ENCODE measurements around the gene MEI4.

Gene MEI4

DNA sequence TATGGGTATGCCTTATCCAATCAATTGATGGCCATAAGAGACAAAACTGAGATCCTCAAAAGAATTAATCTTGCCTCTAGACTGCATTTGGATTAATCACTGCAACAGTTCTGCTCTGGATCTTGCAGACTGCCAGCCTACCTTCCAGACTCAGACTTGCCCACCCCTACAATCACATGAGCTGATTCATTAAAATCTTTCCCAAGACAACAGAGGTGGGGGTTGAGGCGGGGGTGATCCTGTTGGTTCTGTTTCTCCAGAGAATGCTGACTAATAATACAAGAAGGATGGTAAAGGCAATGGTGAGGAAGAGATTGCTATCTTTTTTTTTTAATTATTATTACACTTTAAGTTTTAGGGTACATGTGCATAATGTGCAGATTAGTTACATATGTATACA lies 43.7 kb upstream of the MEI4 start:
- Histone ChIP-seq H2AFZ (ENCODE audit: low read length) (no peak overlapping the region), H3K9ac (ENCODE audit: low read depth, low read length, poor library complexity, severe bottlenecking) (no peak overlapping the region), H3K36me3 (ENCODE audit: insufficient read depth, low read length) (no peaks in the 10 kb centered on the region), H3K4me2 (ENCODE audit: low read depth, low read length, poor library complexity, severe bottlenecking) (no peak overlapping the region), H3K27me3 (ENCODE audit: insufficient read depth, low read length, poor library complexity, severe bottlenecking) (no peaks in the 10 kb centered on the region), H3F3A (ENCODE audit: low read depth) (no peaks in the 10 kb centered on the region), H3K9me2 (replicated peaks; ENCODE audit: low read depth, low read length) (no peaks in the 10 kb centered on the region), H3K9me3 (ENCODE audit: insufficient read depth, low read depth, low read length) (no peaks in the 10 kb centered on the region), H3K4me3 (ENCODE audit: low read length, poor library complexity, severe bottlenecking) (no peak overlapping the region), H3K79me2 (ENCODE audit: insufficient read depth, low read length) (no peaks in the 10 kb centered on the region), H4K20me1 (ENCODE audit: insufficient read depth, low read length, poor library complexity, severe bottlenecking) (no peaks in the 10 kb centered on the region), H3K4me1 (ENCODE audit: insufficient read depth, low read length, poor library complexity, severe bottlenecking) (no peaks in the 10 kb centered on the region)
- TF ChIP-seq EZH2phosphoT487 (IDR thresholded peaks at IDR 0.05; ENCODE audit: borderline replicate concordance), result no peak
- TF ChIP-seq, protein P1, sequence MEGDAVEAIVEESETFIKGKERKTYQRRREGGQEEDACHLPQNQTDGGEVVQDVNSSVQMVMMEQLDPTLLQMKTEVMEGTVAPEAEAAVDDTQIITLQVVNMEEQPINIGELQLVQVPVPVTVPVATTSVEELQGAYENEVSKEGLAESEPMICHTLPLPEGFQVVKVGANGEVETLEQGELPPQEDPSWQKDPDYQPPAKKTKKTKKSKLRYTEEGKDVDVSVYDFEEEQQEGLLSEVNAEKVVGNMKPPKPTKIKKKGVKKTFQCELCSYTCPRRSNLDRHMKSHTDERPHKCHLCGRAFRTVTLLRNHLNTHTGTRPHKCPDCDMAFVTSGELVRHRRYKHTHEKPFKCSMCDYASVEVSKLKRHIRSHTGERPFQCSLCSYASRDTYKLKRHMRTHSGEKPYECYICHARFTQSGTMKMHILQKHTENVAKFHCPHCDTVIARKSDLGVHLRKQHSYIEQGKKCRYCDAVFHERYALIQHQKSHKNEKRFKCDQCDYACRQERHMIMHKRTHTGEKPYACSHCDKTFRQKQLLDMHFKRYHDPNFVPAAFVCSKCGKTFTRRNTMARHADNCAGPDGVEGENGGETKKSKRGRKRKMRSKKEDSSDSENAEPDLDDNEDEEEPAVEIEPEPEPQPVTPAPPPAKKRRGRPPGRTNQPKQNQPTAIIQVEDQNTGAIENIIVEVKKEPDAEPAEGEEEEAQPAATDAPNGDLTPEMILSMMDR (conservative IDR thresholded peaks at IDR 0.05; ENCODE audit: low read length), result no peak

DNA sequence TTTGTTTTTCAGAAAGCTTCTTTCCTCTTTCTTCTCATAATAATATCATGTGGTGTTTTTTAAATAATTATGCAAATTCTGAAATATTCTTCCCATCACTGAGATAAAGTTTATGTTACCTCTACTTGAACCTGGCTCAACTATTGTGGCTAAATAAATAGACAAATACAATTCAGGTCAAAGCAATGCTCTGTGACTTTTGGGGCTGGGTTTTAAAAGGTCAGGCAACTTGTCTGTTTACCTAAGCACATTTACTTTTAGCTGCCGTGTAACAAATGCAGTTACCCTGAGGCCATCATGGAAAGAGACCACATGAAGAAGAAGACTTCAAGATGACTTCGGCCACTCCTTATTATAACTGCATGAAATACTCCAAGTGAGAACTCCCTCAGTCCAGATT lies 33.7 kb upstream of the MEI4 start:
- H4K20me1 ChIP-seq (ENCODE audit: insufficient read depth, low read length, poor library complexity, severe bottlenecking), result no peaks in the 10 kb centered on the region
- no peaks in the 10 kb centered on the region for H3K4me1 ChIP-seq (ENCODE audit: insufficient read depth, low read length, poor library complexity, severe bottlenecking)
- no peaks in the 10 kb centered on the region for H3F3A ChIP-seq (ENCODE audit: low read depth)
- H2AFZ ChIP-seq (ENCODE audit: low read length), result no peak overlapping the region
- no peaks in the 10 kb centered on the region for H3K79me2 ChIP-seq (ENCODE audit: insufficient read depth, low read length)
- no peaks in the 10 kb centered on the region for H3K9me3 ChIP-seq (ENCODE audit: insufficient read depth, low read depth, low read length)
- TF ChIP-seq EZH2phosphoT487 (IDR thresholded peaks at IDR 0.05; ENCODE audit: borderline replicate concordance), result no peak
- TF ChIP-seq, protein P1 (conservative IDR thresholded peaks at IDR 0.05; ENCODE audit: low read length), result no peak
- H3K9ac ChIP-seq (ENCODE audit: low read depth, low read length, poor library complexity, severe bottlenecking), result no peak overlapping the region
- H3K27me3 ChIP-seq (ENCODE audit: insufficient read depth, low read length, poor library complexity, severe bottlenecking), result no peaks in the 10 kb centered on the region
- no peaks in the 10 kb centered on the region for H3K9me2 ChIP-seq (replicated peaks; ENCODE audit: low read depth, low read length)
- H3K36me3 ChIP-seq (ENCODE audit: insufficient read depth, low read length), result no peaks in the 10 kb centered on the region
- H3K4me2 ChIP-seq (ENCODE audit: low read depth, low read length, poor library complexity, severe bottlenecking), result no peak overlapping the region
- no peak overlapping the region for H3K4me3 ChIP-seq (ENCODE audit: low read length, poor library complexity, severe bottlenecking)

DNA sequence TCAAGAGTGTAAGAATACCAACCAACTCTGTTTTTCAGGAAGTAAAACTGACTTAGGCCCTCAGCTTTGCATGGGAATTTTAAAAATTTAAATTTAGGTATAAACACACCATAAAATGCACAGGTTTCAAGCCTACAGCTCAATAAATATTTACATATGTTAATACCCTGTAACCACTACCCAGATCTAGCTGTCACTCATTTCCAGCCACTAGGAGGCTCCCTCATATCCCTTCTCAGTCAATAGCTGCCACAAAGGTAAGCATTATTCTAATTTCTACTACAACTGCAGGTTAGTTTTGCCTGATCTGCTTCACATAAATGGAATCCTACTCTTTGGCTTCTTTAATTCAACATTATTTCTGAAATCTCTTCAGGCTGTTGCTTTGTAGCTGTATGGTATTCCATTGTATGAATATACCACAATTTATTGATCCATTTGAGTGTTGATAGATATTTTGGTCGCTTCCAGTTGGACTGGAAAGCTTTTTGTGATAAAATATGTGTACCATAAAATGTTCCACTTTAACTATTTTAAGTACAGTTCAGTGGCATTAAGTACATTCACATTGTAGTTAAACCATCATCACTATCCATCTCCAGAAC lies 32.5 kb upstream of the MEI4 start:
- H3K36me3 ChIP-seq (ENCODE audit: insufficient read depth, low read length), result no peaks in the 10 kb centered on the region
- H3K4me2 ChIP-seq (ENCODE audit: low read depth, low read length, poor library complexity, severe bottlenecking), result no peak overlapping the region
- no peaks in the 10 kb centered on the region for H3K9me3 ChIP-seq (ENCODE audit: insufficient read depth, low read depth, low read length)
- H3K9me2 ChIP-seq (replicated peaks; ENCODE audit: low read depth, low read length), result no peaks in the 10 kb centered on the region
- no peaks in the 10 kb centered on the region for H3F3A ChIP-seq (ENCODE audit: low read depth)
- no peaks in the 10 kb centered on the region for H3K27me3 ChIP-seq (ENCODE audit: insufficient read depth, low read length, poor library complexity, severe bottlenecking)
- H3K9ac ChIP-seq (ENCODE audit: low read depth, low read length, poor library complexity, severe bottlenecking), result no peak overlapping the region
- H3K4me3 ChIP-seq (ENCODE audit: low read length, poor library complexity, severe bottlenecking), result no peak overlapping the region
- no peak overlapping the region for H2AFZ ChIP-seq (ENCODE audit: low read length)
- no peaks in the 10 kb centered on the region for H3K4me1 ChIP-seq (ENCODE audit: insufficient read depth, low read length, poor library complexity, severe bottlenecking)
- no peaks in the 10 kb centered on the region for H3K79me2 ChIP-seq (ENCODE audit: insufficient read depth, low read length)
- H4K20me1 ChIP-seq (ENCODE audit: insufficient read depth, low read length, poor library complexity, severe bottlenecking), result no peaks in the 10 kb centered on the region
- TF ChIP-seq, protein P1 (conservative IDR thresholded peaks at IDR 0.05; ENCODE audit: low read length), result peak; percentile 62
- no peak for TF ChIP-seq EZH2phosphoT487 (IDR thresholded peaks at IDR 0.05; ENCODE audit: borderline replicate concordance)
